Measurements from ENCODE around the gene ANKRD17.

ANKRD17 gene

DNA sequence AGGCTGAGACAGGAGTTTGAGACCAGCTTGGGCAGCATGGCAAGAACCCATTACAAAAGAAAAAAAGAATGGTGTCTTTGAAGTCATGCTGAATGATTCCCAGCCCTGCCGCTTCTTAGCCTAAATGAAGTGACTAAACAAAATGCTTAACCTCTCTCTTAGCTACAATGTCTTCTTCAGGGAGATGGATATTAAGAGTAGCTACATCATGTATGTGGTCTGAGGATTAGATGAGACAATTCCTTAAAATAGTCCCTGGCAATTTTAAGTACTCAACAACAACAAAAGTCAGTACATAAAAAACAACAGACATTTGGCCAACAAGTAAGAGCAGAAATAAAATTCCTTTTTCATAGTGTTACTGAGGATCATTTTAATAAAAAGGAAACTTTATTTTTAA is 124.8 kb downstream of the ANKRD17 start:
- no peak for DNase-seq (ENCODE audit: low read depth in 2 of 2, low spot score in 1 of 2)

DNA sequence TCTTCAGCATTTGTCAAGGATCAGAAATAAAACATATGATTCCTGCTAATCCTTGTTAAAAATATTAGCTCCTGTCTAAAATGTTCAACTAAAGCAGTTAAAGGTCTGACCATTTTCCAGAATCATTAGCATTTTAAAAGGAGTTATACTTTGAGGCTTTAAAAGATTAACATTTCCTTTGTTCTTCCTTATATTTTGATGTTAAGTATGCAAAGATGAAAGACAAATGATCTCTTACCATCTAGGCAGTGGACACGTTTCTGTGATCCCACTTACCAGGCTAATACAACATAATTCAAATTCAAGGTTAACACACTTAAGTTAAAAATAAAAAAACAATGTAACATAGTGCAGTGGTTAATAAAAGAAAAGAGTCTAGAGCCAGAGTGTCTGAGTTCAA is 127.3 kb downstream of the ANKRD17 start:
- no peak for DNase-seq (ENCODE audit: low read depth in 2 of 2, low spot score in 1 of 2)

DNA sequence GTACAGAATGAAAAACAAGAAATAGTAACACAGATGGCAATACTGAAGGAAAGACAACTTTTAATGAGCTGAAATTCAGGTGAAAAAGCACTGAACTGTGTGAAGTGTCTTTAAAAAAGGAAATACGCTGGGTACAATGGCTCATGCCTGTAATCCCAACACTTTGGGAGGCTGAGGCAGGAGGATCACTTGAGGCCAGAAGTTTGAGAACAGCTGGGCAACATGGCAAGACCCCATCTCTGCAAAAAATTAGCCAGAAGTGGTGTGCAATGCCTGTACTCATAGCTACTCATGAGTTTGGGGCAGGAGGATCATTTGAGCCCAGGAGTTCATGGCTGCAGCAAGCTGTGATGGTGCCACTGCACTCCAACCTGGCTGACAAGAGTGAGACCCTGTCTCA is 129.3 kb downstream of the ANKRD17 start:
- DNase-seq (ENCODE audit: low read depth in 2 of 2, low spot score in 1 of 2) = no peak

DNA sequence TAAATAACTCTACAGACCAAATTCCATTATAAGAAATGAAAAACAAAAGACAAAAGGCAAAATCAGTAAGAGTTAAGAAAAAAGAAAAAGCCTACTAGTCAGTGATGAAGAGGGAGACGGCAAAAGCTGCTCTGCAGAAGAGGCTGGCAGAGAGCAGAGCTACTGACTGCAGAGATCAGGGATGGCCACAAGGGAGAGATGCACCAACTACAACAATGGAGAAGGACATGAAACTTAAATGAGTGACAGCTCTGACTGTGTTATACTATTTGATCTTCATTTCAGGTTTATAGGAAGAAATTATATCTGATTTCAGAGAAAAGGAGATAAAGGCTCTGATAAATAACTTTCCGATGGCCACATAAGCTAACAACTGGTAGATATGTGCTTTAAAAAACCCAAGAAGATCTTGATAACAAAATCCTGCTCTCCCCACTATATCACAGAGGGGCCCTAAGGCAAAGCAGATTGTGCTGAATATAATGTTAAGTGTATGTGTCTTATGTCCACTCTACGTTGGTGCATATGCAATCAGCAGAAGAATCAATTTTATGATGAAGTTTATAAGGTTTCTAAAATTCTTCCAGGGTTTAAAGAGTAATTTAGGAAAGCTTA is 130.7 kb downstream of the ANKRD17 start:
- no peak for DNase-seq (ENCODE audit: low read depth in 2 of 2, low spot score in 1 of 2)

DNA sequence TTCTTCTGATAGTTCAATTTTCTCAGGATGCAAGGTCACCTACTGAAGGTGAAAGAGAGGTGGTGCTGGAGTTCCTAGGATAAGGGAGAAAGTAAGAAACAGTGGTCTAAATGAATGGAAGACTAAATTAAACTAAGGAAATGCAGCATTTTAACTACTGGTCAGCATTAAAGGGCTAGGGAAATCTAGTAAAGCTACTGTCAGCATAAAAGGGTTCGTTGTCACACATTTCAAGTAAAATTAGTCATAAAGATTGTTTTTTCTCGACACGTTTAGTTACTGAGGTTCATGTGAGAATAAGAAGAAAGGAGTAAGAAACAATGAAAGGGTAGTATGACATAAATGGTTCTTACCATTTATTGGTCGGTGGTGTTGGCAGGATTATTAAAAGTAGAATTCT is 149.1 kb downstream of the ANKRD17 start:
- DNase-seq (ENCODE audit: low read depth in 2 of 2, low spot score in 1 of 2) = no peak

DNA sequence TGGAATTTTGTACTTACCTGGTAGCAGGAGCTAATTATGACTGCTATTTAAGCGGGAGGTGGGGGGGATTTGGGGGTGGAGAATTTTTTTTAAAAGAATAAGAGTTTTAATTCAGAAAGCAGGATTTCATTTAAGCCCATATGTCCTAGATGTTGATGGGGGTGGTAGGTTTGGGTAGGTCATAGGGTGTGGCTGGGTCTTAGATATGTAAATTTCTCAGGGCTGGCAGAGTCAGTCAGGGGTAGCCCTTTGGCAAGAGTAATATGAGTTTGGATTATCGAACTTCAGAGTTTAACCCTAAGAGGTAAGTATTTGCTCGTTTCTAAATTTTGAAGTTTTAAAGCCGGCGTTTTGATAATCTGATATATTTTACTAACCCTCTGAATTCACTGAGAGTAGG is 153.9 kb downstream of the ANKRD17 start:
- no peak for DNase-seq (ENCODE audit: low read depth in 2 of 2, low spot score in 1 of 2)

DNA sequence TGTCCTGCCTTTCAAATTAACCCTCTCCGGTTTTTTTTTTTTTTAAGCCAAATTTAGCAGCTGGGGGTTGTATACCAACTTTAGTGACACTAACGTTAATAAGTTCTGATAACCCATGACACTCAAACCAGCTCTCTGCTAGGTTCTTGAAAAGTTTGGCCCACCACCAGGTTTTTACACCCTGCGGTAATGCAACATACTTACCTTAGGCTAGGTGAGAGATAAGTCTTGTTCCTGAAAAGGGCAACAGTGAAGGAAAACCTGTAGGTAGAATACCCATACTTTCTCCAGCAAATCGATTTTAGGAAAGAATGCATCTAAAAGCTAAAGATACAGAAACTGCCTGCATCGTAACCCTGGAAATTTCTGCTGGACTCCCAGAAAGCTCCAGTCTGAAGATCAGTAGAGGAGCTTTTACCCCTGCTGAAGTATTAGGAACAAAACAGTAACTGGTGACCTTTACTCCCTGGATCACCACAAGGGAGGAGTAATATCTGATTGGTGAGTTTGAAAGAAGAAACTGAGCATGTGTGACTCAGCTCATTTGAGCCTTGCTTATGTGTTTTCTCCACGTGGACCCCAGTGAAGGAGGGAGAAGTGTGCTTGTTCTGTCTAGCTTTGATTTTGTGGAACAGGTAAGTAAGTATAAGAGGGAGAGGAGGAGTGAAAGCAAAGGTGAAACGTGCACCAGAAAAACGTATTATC is 154.6 kb downstream of the ANKRD17 start:
- no peak for DNase-seq (ENCODE audit: low read depth in 2 of 2, low spot score in 1 of 2)

DNA sequence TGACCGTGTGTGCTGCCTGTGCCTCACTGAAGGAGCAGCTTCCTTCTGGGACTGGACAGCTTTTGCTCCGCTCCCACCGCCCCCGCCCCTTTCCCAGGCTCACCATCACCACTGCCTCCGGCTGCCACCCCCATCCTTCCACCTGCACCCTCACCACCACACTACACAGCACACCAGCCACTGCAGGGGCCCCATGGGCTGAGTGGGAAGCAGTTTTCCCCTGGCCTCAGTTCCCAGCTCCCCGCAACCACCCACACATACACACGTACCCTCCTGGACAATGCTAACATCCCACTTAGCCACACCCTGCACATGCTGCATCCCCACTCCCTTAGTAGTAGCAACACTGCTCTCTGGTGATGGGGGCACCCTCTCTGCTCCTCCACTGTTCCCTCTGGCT is 159.5 kb downstream of the ANKRD17 start:
- no peak for DNase-seq (ENCODE audit: low read depth in 2 of 2, low spot score in 1 of 2)

DNA sequence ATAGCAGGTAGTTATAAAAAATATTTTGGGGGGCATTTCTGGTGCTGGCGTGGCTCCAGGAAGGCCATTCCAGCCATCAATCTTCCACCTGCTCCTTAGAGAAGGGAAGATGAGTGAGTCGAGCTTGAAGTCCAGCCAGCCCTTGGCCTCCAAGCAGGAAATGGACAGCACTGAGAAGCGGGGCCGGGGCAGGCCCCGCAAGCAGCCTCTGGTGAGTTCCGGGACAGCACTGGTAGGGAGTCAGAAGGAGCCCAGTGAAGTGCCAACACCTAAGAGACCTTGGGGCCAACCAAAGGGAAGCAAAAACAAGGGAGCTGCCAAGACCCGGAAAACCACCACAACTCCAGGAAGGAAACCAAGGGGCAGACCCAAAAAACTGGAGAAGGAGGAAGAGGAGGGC is 159.9 kb downstream of the ANKRD17 start:
- DNase-seq (ENCODE audit: low read depth in 2 of 2, low spot score in 1 of 2) = no peak

DNA sequence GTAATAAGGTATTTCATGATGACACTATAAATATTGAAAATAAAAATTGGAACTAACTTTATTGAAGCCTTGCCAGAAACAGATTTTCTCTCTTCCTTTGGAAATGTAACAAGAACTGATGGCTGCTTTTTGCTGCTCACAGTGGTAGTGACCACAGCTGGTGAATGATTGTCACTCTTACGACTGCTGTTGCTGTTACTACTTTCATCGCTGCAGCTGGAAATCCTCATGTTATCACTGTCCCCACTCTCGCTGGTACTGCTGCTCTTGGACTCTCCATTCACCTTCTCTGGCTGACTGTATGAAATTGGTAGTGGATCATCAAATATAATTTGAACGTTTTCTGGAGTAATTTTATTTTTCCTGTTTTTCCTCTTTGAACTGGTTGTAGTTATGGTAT is 160.6 kb downstream of the ANKRD17 start:
- no peak for DNase-seq (ENCODE audit: low read depth in 2 of 2, low spot score in 1 of 2)

DNA sequence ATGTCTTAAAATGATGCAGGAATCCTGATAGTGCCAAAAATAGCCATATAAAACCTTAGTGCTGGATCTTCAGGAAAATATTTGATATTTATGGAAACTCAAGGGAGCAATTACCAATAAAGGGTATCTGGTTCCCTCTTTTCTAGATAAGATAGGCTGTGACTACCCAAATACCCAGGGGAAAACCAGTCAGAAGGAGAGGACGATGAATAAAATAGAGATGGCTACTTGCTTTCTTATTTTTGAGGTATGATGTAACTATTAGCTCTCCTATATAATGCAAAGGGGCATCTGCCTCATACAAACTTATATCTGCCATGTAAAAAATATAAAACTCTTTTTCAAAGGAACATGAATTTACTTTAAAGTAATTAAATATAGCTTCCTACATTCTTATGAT is 165.7 kb downstream of the ANKRD17 start:
- DNase-seq (ENCODE audit: low read depth in 2 of 2, low spot score in 1 of 2) = no peak

DNA sequence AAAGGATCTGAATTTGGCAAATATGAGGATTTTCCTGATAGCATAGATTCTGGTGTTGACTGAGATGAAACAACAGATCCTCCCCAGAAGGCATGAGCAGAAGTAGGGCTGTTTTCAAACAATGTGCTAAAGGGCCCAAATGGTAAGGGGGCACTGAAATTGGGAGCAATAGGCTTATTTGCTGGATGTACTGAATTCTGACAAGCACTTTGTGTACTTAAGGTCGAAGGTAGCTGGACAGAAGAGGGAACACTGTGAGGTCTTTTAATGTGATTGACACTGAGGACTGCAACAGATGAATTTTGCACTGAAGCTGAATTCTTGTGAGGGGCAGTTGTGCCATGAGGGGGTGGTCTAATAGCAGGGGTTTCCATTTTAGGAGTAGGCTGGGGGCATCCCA is 167.9 kb downstream of the ANKRD17 start:
- no peak for DNase-seq (ENCODE audit: low read depth in 2 of 2, low spot score in 1 of 2)

DNA sequence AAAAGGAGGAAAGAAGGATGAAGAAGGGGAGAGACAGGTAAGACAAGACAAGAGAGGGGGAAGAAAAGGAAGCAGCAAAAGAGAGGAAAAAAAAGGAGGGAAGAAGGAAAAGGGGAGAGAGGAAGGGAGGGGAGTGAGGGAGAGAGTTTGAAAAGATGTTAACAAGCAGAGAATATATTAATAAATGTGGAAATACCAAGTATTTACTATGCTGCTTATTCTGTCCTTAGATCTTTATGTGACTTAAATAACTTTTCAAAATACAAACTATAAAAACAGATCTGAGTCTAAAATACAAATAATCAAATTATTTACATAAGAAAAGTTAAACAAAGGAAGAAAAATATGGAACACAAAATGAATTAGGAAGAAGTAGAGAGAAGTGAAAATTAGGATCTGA is 170.7 kb downstream of the ANKRD17 start:
- DNase-seq (ENCODE audit: low read depth in 2 of 2, low spot score in 1 of 2) = no peak

DNA sequence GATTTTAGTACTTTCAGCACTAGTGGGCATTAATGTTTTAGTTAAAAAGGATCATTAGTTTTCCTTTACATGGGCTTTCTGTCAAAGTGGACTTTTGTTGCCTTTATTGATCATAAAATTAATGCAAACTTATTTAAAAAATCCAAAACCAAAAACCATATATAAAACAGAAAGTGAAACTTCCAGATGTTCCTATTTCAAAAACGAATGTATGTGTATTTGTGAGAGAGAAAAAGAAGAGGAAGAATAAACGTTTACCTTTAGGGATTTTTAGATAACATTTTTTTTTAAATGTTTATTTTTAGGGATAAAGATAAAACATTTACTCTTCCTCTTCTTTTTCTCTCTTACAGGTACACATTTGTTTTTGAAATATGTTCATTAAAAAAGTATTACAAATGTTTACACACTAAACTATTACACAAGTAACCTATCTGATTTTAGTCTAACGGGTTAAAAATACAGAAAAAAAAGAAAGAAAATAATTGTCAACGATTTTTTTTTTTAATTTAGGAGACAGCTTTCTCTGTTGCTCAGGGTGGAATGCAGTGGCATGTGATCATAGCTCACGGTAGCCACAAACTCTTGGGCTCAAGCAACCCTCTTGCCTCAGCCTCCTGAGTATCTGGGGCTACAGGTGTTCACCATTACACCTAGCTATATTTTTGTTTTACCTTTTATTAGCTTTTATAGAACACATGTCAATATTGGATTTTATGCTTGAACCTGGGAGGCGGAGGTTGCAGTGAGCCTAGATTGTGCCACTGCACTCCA is 172.3 kb downstream of the ANKRD17 start:
- DNase-seq (ENCODE audit: low read depth in 2 of 2, low spot score in 1 of 2) = no peak

DNA sequence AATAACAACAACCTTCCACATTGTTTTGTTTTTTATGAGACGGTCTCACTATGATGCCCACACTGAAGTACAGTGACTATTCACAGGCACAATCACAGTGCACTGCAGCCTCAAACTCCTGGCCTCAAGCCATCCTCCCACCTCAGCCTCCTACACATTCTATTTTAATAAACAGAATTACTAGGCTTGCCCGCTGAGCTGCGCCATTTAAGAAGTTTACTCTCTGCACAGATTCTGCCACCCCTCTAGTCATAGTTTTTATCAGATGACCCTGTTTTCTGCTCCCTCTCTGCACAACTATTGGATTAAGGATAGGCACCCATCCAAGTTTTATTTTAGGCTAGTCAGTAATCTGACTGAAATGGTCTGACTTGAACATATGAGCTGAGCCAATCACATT is 177.8 kb downstream of the ANKRD17 start:
- DNase-seq (ENCODE audit: low read depth in 2 of 2, low spot score in 1 of 2) = no peak

DNA sequence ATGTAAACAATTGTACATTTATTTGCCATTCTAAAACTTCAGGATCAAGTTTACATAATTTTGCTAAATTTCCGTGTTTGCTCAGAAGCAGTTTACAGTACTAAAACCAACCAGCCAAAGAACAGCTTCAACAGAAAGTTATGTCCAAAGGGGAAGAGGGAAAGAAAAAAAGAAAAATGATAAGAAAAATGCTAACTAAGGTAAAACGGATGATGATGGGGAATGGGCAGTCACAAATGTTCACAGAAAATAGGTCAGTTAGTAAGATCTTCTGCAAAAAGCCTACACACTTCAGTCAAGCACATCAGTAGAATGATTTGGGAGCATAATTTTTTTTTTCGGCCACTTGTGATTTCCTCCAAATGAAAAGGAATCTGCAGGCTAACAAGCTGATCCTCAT is 182.8 kb downstream of the ANKRD17 start:
- DNase-seq (ENCODE audit: low read depth in 2 of 2, low spot score in 1 of 2) = no peak

DNA sequence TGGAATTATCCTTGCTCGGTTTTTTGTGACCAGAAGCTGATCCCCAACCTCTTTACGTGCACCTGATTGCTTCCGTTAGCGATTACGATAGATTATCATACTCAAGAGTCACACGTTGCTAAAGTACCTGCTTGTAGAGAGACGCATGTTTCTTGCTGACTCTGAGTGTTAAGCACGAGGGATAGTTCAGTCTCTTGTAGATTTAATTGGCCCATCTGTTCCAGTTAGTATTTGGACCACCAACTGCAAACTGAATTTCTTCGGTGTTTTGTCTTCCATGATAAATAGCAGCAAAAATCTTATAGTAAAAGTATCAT is 188.6 kb downstream of the ANKRD17 start:
- no peak for DNase-seq (ENCODE audit: low read depth in 2 of 2, low spot score in 1 of 2)

DNA sequence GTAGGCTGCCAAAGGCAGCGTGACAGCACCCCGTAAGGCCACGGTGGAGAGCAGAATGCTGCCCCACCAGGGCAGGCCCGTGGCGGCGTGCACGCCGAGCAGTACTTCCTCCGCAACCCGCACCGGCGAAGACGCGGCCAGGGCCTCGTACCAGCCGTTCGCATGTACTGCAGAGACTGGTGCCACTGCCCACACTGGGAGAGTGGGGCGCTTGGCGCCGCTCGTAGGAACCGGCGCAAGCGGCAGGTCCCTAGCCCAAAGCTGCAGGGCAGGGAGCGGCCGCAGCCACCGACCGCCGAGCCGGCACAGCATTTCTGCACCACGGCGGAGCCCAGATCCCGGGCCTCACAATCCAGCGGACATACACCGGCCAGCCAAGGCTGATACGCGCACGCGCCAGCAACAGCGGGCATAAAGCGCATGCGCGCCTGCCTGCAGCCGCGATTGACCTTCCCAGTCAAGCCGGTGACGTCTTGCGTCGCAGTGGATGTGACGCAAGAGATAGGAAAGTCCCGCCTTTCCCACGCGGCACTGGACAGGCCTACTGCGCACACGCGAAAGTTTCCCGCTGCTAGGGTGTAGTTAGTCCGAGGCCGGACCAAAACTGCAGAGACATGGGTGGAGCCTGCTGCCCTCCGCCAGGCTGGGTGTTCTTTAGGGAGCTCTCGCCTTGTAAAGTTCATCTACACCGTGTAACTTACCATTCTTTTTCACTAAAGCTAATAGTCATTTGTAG is 189.1 kb downstream of the ANKRD17 start, which contains the start of gene COX18:
COX18 (minus strand) TSS at position 379 of the 736 bp plus-strand sequence; CDS start at position 312, 67 bp downstream.
- DNase-seq (ENCODE audit: low read depth in 2 of 2, low spot score in 1 of 2) = peak; percentile 88 to 92

DNA sequence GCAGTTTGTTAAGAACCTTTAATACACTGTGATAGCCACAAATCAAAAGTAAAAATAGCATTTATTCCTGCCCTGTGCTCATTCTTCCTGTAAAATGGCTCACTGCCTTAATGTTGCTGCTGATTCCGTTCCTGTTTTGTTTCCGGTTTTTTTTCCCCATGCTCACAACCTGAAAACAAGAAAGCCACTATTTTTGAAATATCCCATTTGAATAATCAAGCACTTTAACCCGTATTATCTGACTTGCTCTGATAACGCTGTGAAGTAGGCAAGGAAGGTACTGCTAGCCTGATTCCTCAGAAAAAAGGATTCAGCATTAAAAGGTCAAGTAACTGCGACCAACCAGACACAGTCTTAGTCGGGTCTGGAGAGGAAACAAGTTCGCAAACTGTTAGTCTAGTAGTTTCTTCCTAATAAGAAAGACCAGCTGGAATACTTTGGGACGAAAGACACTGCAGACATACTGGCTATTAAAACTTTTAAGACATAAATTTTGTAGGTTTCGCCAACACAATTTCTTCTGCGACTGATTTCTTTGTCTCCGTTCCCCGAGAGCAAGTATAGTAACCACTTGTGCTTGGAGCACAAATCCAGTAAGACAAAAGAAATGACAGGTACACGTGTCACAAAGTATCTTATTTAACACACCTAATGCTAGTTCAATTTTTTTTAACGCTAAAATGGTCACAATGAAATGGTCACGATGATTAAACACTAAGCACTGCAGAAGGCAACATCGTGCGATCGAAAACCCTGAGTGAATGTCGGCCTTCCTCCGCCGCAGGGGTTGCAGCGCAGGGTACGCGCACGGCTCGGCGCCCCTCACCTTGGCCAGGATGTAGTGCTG is 189.9 kb downstream of the ANKRD17 start:
- DNase-seq (ENCODE audit: low read depth in 2 of 2, low spot score in 1 of 2) = no peak

DNA sequence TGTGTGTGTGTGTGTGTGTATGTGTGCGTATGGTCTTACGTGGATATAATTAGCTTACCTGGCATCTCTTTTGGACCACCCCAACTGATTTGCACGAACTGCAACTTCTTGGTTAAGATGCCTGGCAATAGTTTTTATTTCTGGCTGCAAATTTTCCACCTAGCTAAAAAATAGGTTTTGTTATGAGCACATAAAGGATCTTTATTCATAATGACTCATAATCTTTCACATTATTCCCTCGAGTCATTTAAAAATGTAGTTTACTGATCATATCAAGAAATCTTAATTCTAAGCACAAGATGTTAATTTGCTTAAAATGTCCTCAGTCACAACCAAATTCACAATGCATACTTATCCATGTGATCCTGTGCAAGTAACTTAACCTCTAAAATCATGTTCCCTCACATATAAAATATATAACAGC is 190.6 kb downstream of the ANKRD17 start:
- DNase-seq (ENCODE audit: low read depth in 2 of 2, low spot score in 1 of 2) = no peak

DNA sequence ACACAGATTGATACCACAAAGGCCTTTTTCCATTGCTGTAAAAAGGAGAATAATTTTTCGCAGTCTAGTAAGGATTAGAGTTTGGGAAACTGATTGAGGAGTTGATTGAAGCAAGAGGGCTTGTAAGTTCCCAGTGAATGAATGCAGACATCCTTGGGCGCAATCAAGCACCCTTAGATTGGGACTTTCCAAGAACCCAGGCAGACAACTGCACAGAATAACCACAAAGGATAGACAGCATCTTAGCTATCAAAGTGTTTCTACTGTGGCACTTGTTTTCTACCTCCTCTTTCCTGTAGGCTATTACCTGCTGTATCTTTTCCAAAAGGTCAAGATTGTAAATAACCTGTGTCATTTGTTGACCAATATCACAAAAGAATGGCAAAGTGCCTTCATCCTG is 191.7 kb downstream of the ANKRD17 start:
- DNase-seq (ENCODE audit: low read depth in 2 of 2, low spot score in 1 of 2) = no peak

All from stimulated activated CD8-positive, alpha-beta memory T cell treated with anti-CD3 and anti-CD28 coated beads, Interleukin-4, amount 100 ng/mL, for 4 hours (primary cell).